Left cardiac atrium (tissue), 4 donors: ENCODE measurements around the gene FREM1. TPM values are rescaled to one million over a fixed set of nuclear protein-coding genes. Genes with fewer than 3 reads are reported as not detected.

Experiments used
- ATAC-seq, 2 donors: fragments of 200-7000 bp; cut with Tn5 transposase; one replicate each; pipeline ENCODE4 v1.9.1; 2020; ENCODE audit warnings: mild to moderate bottlenecking in 2 of 2, moderate library complexity in 2 of 2
- DNase-seq: peaks from one replicate; pipeline ENCODE4 v3.0.0-alpha.2; 2020
- intact Hi-C, 2 donors: fragments of 100-400 bp; cut with DNase I; formaldehyde crosslinking; loops; one replicate each; pipeline versions ENCODE4 v1.14.1 to v1.15.1; 2022 to 2023
- total RNA-seq, 2 donors: library from RNA; stranded (reverse); fragmentation: NEBNext Ultra II Directional; extraction: Animal tissue kit (Norgen Biotek cat#: 25700); gene quantifications; one replicate each; pipeline ENCODE4 v1.2.1, GENCODE V29; 2021
- donor health status: DM: no; HTN: yes; CAD: no.
- donor health status: DM: no; HTN: yes; CAD: no; lungs with severe emphysema.
- donor health status: DM: yes; HTN: yes; CAD: no.
- donor health status: Dilated cardiomyopathy.

Gene FREM1
- total RNA-seq, 2 donors from 2014 or later = 1.8 to 7.7 TPM

GRCh38 chr9:14836885-14837284 is 73.3 kb downstream of the FREM1 start:
- DNase-seq = no peak
- intact Hi-C loops = no loop called here
- ATAC-seq = no peak

- intact Hi-C loops = no loop called here
- no peak for DNase-seq
- ATAC-seq = no peak
Measured at GRCh38 chr9:14831661-14832060, 78.6 kb downstream of the FREM1 start.

- ATAC-seq (no peak), DNase-seq (no peak)
- intact Hi-C loops = no loop called here
Measured at GRCh38 chr9:14831074-14831473, 79.2 kb downstream of the FREM1 start.

GRCh38 chr9:14830057-14830456 is 80.2 kb downstream of the FREM1 start:
- intact Hi-C loops = no loop called here
- DNase-seq (no peak), ATAC-seq (no peak)

- no peak for ATAC-seq
Measured at GRCh38 chr9:14829204-14829603, 81.0 kb downstream of the FREM1 start.

GRCh38 chr9:14827805-14828204 is 82.4 kb downstream of the FREM1 start:
- intact Hi-C loops = no loop called here
- DNase-seq (no peak), ATAC-seq (no peak)

More at GRCh38 chr9:14829204-14829603, 81.0 kb downstream of the FREM1 start:
- intact Hi-C loops = no loop called here
- no peak for DNase-seq

- no peak for ATAC-seq
- intact Hi-C loops = no loop called here
- no peak for DNase-seq
Measured at GRCh38 chr9:14824481-14824880, 85.7 kb downstream of the FREM1 start.

GRCh38 chr9:14823800-14824199 is 86.4 kb downstream of the FREM1 start:
- intact Hi-C loops = no loop called here
- ATAC-seq = no peak

GRCh38 chr9:14822666-14823065 is 87.6 kb downstream of the FREM1 start:
- DNase-seq (no peak), ATAC-seq (no peak)
- intact Hi-C loops = no loop called here

More at GRCh38 chr9:14823800-14824199, 86.4 kb downstream of the FREM1 start:
- DNase-seq = no peak

- intact Hi-C loops = no loop called here
- DNase-seq (no peak), ATAC-seq (no peak)
Measured at GRCh38 chr9:14819183-14819582, 91.0 kb downstream of the FREM1 start.

- no peak for DNase-seq
- ATAC-seq = no peak
- intact Hi-C loops = no loop called here
Measured at GRCh38 chr9:14814249-14814628, 96.0 kb downstream of the FREM1 start.

- DNase-seq (no peak), ATAC-seq (no peak)
- intact Hi-C loops = no loop called here
Measured at GRCh38 chr9:14813336-14814248, 96.6 kb downstream of the FREM1 start.

GRCh38 chr9:14812806-14813205 is 97.4 kb downstream of the FREM1 start:
- ATAC-seq (no peak), DNase-seq (no peak)
- intact Hi-C loops = no loop called here

- intact Hi-C loops = no loop called here
- no peak for DNase-seq
- no peak for ATAC-seq
Measured at GRCh38 chr9:14811844-14812243, 98.4 kb downstream of the FREM1 start.

- DNase-seq (no peak), ATAC-seq (no peak)
- intact Hi-C loops = no loop called here
Measured at GRCh38 chr9:14806941-14807520, 103.2 kb downstream of the FREM1 start.

GRCh38 chr9:14799030-14799429 is 111.2 kb downstream of the FREM1 start:
- intact Hi-C loops = no loop called here

GRCh38 chr9:14797435-14797834 is 112.8 kb downstream of the FREM1 start:
- ATAC-seq = no peak
- no peak for DNase-seq
- intact Hi-C loops = no loop called here

More at GRCh38 chr9:14799030-14799429, 111.2 kb downstream of the FREM1 start:
- no peak for DNase-seq
- ATAC-seq = no peak

GRCh38 chr9:14793389-14793788 is 116.8 kb downstream of the FREM1 start:
- ATAC-seq (no peak), DNase-seq (no peak)
- intact Hi-C loops = no loop called here

GRCh38 chr9:14790628-14791027 is 119.6 kb downstream of the FREM1 start:
- intact Hi-C loops = no loop called here
- ATAC-seq (no peak), DNase-seq (no peak)

- intact Hi-C loops = no loop called here
- ATAC-seq (no peak), DNase-seq (no peak)
Measured at GRCh38 chr9:14788846-14789245, 121.4 kb downstream of the FREM1 start.

GRCh38 chr9:14783358-14783757 is 126.9 kb downstream of the FREM1 start:
- DNase-seq (no peak), ATAC-seq (no peak)
- intact Hi-C loops = no loop called here
